Central memory CD4-positive, alpha-beta T cell (primary cell): ENCODE measurements around the gene CNPPD1.
"Not testable (repeated sequence)": the region's sequence is repeated elsewhere in the genome, so short reads cannot be mapped to it uniquely, and the experiment has no call there.

Source experiments
- DNase-seq: peaks from one replicate; pipeline ENCODE4 v3.0.0; 2022

The CNPPD1 gene

GRCh38 chr2:219207884-219208740, 31.4 kb upstream of the CNPPD1 start:
- DNase-seq = no peak

- DNase-seq = no peak
Observed at GRCh38 chr2:219207134-219207883, 30.6 kb upstream of the CNPPD1 start.

DNA sequence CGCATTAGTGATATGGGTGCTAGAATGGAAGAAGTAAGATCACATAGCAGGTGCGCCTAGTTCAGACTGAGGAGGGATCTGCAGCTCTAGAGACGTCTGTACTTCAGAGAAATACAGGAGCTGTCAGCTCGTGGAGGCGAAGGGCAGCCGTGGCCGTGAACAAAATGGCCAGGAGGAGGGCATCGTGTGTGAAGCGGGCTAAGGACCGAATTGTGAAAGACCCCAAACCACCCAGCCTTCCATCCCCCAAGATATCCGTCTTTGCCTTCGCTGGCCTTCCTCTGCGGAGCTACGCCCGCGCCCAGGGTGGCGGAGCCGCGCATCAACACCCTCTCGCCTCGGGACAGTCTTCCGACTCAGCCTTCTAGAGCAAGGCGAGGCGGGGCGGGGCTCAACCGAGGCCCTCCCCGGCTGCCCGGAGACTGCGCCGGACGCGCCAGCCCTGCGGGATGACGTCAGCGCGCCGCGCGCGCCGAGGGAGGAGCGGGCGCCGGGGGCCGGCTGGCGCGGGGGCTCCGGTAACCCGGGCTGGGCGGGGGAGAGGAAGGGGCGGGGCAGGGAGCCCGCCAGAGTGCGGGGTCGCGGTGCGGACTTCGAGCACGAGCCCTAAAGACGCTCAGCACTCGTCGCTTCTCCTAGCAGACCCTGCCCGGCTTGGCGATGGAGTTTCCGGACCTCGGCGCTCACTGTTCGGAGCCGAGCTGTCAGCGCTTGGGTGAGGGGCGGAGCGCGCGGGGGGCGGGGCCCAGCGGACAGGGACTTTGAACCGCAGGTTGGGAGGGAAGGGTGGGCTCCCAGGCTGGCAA, 29.8 kb upstream of the CNPPD1 start, which contains the start of gene ZFAND2B:
Gene ZFAND2B, plus strand, starts transcription at position 455 of the 806 bp plus-strand sequence. Its CDS starts 206 bp downstream, at position 661.
- peak; percentile 95 for DNase-seq

DNA sequence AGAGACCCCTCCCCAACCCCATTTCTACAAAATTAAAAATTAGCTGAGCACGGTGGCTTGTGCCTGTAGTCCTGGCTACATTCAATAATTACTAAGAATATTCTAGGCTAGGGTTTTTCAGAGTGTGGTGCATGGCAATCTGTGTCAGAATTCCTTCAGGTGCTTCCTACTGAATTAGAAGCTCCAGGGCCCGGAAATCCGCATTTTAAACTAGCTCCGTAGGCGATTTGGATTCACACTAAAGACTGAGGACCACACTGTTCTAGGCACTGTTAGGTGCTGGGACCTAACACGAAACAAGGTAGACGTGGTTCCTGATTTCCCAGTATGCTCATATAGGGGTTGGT, 29.2 kb upstream of the CNPPD1 start:
- no peak for DNase-seq

- DNase-seq = no peak
Observed at GRCh38 chr2:219205165-219205538, 28.4 kb upstream of the CNPPD1 start.

DNA sequence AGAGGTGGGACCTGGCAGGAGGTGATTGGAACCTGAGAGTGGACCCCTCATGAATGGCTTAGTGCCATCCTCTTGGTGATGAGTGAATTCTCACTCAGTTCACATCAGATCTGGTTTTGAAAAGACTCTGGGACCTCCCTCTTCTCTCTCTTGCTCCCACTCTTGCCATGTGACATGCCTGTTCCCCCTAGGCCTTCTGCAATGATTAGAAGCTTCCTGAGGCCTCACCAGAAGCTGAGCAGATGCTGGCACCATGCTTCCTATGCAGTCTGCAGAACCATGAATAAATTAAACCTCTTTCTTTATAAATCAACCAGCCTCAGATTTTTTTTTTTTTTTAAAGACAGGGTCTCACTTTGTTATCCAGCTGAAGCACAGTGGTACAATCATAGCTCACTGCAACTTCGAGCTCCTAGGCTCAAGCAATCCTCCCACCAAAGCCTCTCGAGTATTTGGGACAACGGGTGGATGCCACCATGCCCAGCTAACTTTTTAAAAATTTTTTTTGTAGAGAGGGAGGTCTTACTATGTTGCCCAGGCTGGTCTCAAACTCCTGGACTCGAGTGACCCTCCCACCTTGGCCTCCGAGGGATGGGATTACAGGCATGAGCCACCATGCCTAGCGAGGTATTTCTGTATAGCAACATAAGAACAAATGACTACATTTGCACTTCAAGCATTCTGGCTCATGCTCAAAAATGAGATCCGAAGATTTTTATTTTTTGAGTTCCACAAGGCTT, 27.9 kb upstream of the CNPPD1 start:
- DNase-seq = no peak

DNA sequence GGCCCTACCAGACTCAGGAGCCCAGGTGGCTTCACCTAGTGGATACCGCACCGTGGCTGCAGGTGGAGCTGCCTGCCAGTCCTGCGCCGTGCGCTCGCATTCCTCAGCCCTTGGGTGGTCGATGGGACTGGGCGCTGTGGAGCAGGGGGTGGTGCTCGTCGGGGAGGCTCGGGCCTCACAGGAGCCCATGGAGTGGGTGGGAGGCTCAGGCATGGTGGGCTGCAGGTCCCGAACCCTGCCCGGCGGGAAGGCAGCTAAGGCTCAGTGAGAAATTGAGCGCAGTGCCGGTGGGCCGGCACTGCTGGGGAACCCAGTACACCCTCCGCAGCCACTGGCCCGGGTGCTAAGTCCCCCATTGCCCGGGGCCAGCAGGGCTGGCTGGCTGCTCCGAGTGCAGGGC, 24.6 kb upstream of the CNPPD1 start:
- not testable (repeated sequence) for DNase-seq

DNA sequence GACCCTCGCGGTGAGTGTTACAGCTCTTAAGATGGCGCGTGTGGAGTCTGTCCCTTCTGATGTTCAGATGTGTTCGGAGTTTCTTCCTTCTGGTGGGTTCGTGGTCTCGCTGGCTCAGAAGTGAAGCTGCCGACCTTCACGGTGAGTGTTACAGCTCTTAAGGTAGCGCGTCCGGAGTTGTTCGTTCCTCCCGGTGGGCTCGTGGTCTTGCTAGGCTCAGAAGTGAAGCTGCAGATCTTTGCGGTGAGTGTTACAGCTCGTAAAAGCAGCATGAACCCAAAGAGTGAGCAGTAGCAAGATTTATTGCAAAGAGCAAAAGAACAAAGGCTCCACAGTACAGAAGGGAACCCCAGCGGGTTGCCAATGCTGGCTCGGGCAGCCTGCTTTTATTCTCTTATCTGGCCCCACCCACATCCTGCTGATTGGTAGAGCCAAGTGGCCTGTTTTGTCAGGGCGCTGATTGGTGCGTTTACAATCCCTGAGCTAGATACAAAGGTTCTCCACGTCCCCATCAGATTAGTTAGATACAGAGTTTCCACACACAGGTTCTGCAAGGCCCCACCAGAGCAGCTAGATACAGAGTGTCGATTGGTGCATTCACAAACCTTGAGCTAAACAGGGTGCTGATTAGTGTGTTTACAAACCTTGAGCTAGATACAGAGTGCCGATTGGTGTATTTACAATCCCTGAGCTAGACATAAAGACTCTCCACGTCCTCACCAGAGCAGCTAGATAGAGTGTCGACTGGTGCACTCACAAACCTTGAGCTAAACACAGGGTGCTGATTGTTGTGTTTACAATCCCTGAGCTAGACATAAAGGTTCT, 24.0 kb upstream of the CNPPD1 start:
- DNase-seq = not testable (repeated sequence)

GRCh38 chr2:219199470-219200211, 22.9 kb upstream of the CNPPD1 start:
- DNase-seq = no peak

- no peak for DNase-seq
Observed at GRCh38 chr2:219198974-219199373, 22.2 kb upstream of the CNPPD1 start.

- no peak for DNase-seq
Observed at GRCh38 chr2:219197388-219197787, 20.7 kb upstream of the CNPPD1 start.

- DNase-seq = no peak
Observed at GRCh38 chr2:219186754-219187456, 10.2 kb upstream of the CNPPD1 start.

- no peak for DNase-seq
Observed at GRCh38 chr2:219184121-219184520, 7.4 kb upstream of the CNPPD1 start.

DNA sequence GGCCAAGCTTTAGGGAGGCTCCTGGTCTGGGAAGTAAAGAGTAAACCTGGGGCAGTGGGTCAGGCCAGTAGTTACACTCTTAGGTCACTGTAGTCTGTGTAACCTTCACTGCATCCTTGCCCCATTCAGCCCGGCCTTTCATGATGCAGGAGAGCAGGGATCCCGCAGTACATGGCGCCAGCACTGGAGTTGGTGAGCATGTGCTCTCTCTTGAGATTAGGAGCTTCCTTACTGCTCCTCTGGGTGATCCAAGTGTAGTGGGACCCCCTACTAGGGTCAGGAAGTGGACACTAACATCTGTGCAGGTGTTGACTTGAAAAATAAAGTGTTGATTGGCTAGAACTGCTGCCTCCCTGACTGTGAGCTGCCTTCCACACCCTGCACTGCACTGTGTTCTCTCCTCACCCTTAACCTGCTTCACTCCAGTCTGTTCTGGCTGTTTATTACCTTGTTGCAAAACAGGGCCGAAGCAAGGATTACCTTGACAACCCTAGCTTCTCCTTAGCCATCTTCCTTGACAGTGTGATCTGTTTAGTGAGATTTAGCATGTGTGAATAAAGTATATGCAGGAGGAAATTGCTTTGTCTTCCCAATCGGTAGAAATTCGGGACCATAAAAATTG, 6.5 kb upstream of the CNPPD1 start:
- DNase-seq = no peak

DNA sequence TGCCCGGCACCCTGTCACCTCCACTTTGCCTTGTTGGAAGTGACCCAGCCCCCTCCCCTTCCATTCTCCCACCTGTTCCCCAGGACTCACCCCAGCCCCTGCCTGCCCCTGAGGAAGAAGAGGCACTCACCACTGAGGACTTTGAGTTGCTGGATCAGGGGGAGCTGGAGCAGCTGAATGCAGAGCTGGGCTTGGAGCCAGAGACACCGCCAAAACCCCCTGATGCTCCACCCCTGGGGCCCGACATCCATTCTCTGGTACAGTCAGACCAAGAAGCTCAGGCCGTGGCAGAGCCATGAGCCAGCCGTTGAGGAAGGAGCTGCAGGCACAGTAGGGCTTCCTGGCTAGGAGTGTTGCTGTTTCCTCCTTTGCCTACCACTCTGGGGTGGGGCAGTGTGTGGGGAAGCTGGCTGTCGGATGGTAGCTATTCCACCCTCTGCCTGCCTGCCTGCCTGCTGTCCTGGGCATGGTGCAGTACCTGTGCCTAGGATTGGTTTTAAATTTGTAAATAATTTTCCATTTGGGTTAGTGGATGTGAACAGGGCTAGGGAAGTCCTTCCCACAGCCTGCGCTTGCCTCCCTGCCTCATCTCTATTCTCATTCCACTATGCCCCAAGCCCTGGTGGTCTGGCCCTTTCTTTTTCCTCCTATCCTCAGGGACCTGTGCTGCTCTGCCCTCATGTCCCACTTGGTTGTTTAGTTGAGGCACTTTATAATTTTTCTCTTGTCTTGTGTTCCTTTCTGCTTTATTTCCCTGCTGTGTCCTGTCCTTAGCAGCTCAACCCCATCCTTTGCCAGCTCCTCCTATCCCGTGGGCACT, 5.8 kb upstream of the CNPPD1 start:
- DNase-seq = no peak

DNA sequence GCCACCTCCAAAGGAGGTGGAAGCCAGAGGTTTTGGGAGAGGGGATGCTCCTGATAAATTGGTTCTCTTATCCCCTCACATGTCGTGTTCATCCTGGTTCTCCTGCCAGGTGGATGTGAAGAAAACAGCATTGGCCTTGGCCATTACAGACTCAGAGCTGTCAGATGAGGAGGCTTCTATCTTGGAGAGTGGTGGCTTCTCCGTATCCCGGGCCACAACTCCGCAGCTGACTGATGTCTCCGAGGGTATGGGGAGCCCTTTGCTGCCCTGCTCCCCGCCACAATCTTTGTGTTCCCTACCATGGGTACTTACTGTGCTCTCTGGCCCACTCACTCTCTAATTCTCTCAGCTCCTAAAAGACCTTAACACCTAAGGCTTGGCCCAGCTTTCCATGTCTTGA, 4.8 kb upstream of the CNPPD1 start:
- no peak for DNase-seq

GRCh38 chr2:219180961-219181360, 4.2 kb upstream of the CNPPD1 start:
- DNase-seq = no peak

GRCh38 chr2:219179601-219180465, 3.1 kb upstream of the CNPPD1 start:
- no peak for DNase-seq
